Testis (tissue), 5 donors: Measurements from ENCODE around the gene PRAMEF4. TPM values are rescaled to one million over a fixed set of nuclear protein-coding genes. Genes with fewer than 3 reads are reported as not detected.
"Not testable (repeated sequence)": the region's sequence is repeated elsewhere in the genome, so short reads cannot be mapped to it uniquely, and the experiment has no call there.

Experiments used
- DNase-seq: peaks from one replicate; pipeline ENCODE4 v3.0.0-alpha.2; 2019
- H3K27ac ChIP-seq, 2 donors: fragments of 200-600 bp; sonication (generic); one replicate each; pipeline ENCODE4 v1.5.1; 2019
- H3K27me3 ChIP-seq: fragments of 200-600 bp; sonication (generic); one replicate; pipeline ENCODE4 v1.5.1; 2019
- H3K36me3 ChIP-seq: fragments of 200-600 bp; sonication (generic); one replicate; pipeline ENCODE4 v1.5.1; 2017; ENCODE audit warnings: low read depth; ENCODE audit errors: missing control alignments
- H3K4me1 ChIP-seq: fragments of 200-600 bp; sonication (generic); one replicate; pipeline ENCODE4 v1.5.1; 2019
- H3K4me3 ChIP-seq, 2 donors: fragments of 200-600 bp; sonication (generic); one replicate each; pipeline ENCODE4 v1.5.1; 2017 to 2019
- H3K9me3 ChIP-seq: fragments of 200-600 bp; sonication (generic); one replicate; pipeline ENCODE4 v1.5.1; 2017
- WGBS, 2 donors: methylation state at CpG; one replicate each; pipeline ENCODE4 v1.1.5; 2018; 5-methylcytosine and 5-hydroxymethylcytosine counted together
- intact Hi-C: fragments of 100-400 bp; cut with DNase I; formaldehyde crosslinking; loops from one replicate; pipeline ENCODE4 v1.15.1; 2023; ENCODE audit warnings: low total_unique reads
- long read RNA-seq, 2 donors: transcript quantifications; one replicate each; lab custom pipeline, GENCODE V29; 2026
- polyA plus RNA-seq: library from polyadenylated mRNA; stranded (reverse); fragments of 350-450 nt; fragmentation: Illumina TruSeq; extraction: RNeasy Lipid Tissue Mini Kit (QIAGEN cat#74804); gene quantifications from one replicate; pipeline ENCODE4 v1.2.3, GENCODE V29; 2014; ENCODE audit warnings: low read depth, low replicate concordance; ENCODE audit not compliant: insufficient read depth
- total RNA-seq, 2 donors: library from RNA; depleted of rRNA; stranded (reverse); fragments of >200 nt; gene quantifications; one replicate each; pipeline ENCODE4 v1.2.3, GENCODE V29; 2016

The PRAMEF4 gene
- total RNA-seq (not detected), polyA plus RNA-seq (not detected)
- long read RNA-seq, donor 1: 0 reads
- long read RNA-seq, donor 2: 0 reads

GRCh38 chr1:12886101-12886500, at the start of gene PRAMEF4:
Gene PRAMEF4 (minus strand): TSS chr1:12886201. CDS start chr1:12883394, 2,807 bp downstream.
- intact Hi-C loops, H3K4me3 ChIP-seq, H3K27ac ChIP-seq, H3K27me3 ChIP-seq, H3K36me3 ChIP-seq, H3K9me3 ChIP-seq, H3K4me1 ChIP-seq, DNase-seq: not testable (repeated sequence)
- WGBS, 2 donors: 85 to 93% methylated on average over 2 to 3 of the region's 3 CpGs

- intact Hi-C loops, H3K4me3 ChIP-seq, H3K36me3 ChIP-seq, DNase-seq, H3K27me3 ChIP-seq, H3K9me3 ChIP-seq, H3K27ac ChIP-seq, H3K4me1 ChIP-seq: not testable (repeated sequence)
- WGBS, 2 donors: 60% methylated on average over 2 of the region's 5 CpGs; no CpG with 5 or more reads in 1 of the 2 donors
These were observed 38.4 kb upstream of the PRAMEF4 start for GRCh38 chr1:12924368-12924767.

GRCh38 chr1:12921749-12922148, 35.7 kb upstream of the PRAMEF4 start:
- H3K9me3 ChIP-seq, H3K27ac ChIP-seq, H3K4me1 ChIP-seq, intact Hi-C loops, DNase-seq, H3K4me3 ChIP-seq, H3K27me3 ChIP-seq, H3K36me3 ChIP-seq: not testable (repeated sequence)
- WGBS, 2 donors: 83 to 91% methylated on average over 1 to 2 of the region's 2 CpGs

DNA sequence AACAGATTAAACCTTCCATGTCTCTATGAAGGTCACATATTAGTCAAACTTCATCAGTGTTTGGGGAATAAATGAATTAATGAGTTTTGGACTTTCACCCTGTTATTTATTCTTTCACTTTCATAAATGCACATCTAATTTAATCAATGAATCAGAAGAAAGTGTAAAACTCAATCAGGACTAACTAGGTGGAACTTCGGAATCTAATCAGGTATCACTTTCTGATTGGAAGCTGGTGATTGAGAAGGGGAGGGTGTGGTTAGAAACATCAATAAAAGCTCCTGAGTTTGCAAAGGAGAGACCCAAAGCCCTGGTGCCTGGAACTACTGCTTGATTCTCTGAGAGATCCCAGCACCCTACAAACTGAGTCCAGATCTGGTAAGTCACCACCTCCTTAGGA, 30.3 kb upstream of the PRAMEF4 start, which contains the start of gene PRAMEF7:
Gene PRAMEF7, plus strand, starts transcription at position 301 of the 400 bp plus-strand sequence. CDS start 1,083 bp downstream, outside the sequence.
- not testable (repeated sequence) for H3K9me3 ChIP-seq

DNA sequence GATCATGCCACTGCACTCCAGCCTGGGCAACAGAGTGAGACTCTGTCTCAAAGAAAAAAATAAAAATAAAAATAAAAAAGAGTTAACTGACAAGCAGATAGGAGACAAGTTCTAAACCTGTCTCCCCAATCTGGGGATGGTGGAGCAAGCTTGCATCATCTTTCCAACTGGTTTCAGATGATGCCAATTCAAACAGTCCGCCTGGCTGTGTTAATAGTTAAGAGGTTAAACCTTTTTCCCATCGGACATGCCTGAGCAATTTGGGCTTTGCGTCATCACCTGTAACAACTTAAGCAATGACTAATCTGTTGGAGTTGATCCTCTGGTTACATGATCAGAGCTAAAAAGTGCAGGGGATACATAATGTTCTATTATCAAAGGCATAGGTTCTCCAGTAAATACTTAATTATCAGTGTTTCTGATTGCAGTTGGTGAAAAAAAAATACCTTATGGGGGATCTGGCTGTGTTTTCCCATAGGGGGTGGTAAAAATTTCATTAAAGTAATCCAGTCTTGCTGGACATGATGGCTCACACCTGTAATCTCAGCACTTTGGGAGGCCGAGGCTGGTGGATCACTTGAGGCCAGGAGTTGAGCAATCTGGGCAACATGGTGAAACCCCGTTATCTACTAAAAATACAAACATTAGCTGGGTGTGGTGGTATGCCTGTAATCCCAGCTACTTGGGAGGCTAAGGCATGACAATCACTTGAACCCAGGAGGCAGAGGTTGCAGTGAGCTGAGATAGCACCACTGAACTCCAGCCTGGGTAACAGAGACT, 18.0 kb upstream of the PRAMEF4 start:
- DNase-seq, H3K9me3 ChIP-seq, intact Hi-C loops, H3K4me1 ChIP-seq, H3K27ac ChIP-seq, H3K4me3 ChIP-seq, H3K36me3 ChIP-seq, H3K27me3 ChIP-seq: not testable (repeated sequence)
- 54 to 67% methylated on average over 1 to 2 of the region's 5 CpGs for WGBS, 2 donors

More for the DNA sequence above, 30.3 kb upstream of the PRAMEF4 start, which contains the start of gene PRAMEF7:
- H3K27me3 ChIP-seq, H3K27ac ChIP-seq, intact Hi-C loops, H3K36me3 ChIP-seq, H3K4me1 ChIP-seq, DNase-seq, H3K4me3 ChIP-seq: not testable (repeated sequence)
- WGBS, 2 donors: no CpG with 5 or more reads among the region's 1 CpG

GRCh38 chr1:12899186-12899585, 13.2 kb upstream of the PRAMEF4 start:
- H3K27me3 ChIP-seq, H3K27ac ChIP-seq, H3K36me3 ChIP-seq, H3K9me3 ChIP-seq, DNase-seq, H3K4me3 ChIP-seq, intact Hi-C loops, H3K4me1 ChIP-seq: not testable (repeated sequence)

GRCh38 chr1:12898170-12898569, 12.2 kb upstream of the PRAMEF4 start, which contains the start of gene PRAMEF10:
Gene PRAMEF10 (minus strand): TSS chr1:12898270. CDS start chr1:12895847, 2,423 bp downstream.
- DNase-seq, H3K27me3 ChIP-seq, H3K27ac ChIP-seq, intact Hi-C loops, H3K36me3 ChIP-seq, H3K4me1 ChIP-seq, H3K9me3 ChIP-seq, H3K4me3 ChIP-seq: not testable (repeated sequence)
- no CpG with 5 or more reads among the region's 1 CpG for WGBS, 2 donors

DNA sequence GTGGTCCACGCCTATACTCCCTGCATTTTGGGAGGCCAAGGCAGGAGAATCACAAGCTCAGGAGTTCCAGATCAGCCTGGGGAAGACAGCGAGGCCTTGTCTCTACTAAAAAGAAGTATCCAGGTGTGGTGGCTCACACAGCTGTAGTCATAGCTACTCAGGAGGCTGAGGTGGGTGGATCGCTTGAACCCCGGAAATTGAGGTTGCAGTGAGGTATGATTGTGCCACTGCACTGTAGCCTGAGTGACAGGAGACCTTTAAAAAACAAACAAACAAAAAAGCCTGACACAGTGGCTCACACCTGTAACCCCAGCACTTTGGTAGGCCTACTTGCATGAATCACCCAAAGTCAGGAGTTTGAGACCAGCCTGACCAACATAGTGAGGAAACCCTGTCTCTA, 7.5 kb downstream of the PRAMEF4 start:
- H3K27me3 ChIP-seq, H3K27ac ChIP-seq, DNase-seq, H3K4me3 ChIP-seq, intact Hi-C loops, H3K4me1 ChIP-seq, H3K36me3 ChIP-seq, H3K9me3 ChIP-seq: not testable (repeated sequence)
- WGBS, 2 donors: 92% methylated on average over 3 of the region's 4 CpGs; no CpG with 5 or more reads in 1 of the 2 donors

- H3K27me3 ChIP-seq, H3K36me3 ChIP-seq, H3K27ac ChIP-seq, H3K9me3 ChIP-seq, DNase-seq, H3K4me1 ChIP-seq, H3K4me3 ChIP-seq, intact Hi-C loops: not testable (repeated sequence)
- 85% methylated on average over 3 of the region's 7 CpGs; no CpG with 5 or more reads in 1 of the 2 donors for WGBS, 2 donors
These were observed 22.7 kb downstream of the PRAMEF4 start for GRCh38 chr1:12863131-12863880.

GRCh38 chr1:12856786-12857185, 29.2 kb downstream of the PRAMEF4 start, which contains the start of gene PRAMEF2:
Gene PRAMEF2 (plus strand): TSS chr1:12857086. CDS start chr1:12859010, 1,924 bp downstream.
- H3K27ac ChIP-seq, H3K4me1 ChIP-seq, H3K27me3 ChIP-seq, intact Hi-C loops, H3K9me3 ChIP-seq, H3K4me3 ChIP-seq, H3K36me3 ChIP-seq, DNase-seq: not testable (repeated sequence)
- WGBS, 2 donors: 93% methylated on average over 2 of the region's 2 CpGs; no CpG with 5 or more reads in 1 of the 2 donors
